Esophagus squamous epithelium (tissue), 4 donors: Measurements from ENCODE around the gene RNF215.
A peak's percentile ranks its signal among the peaks of the same experiment; 100 is the strongest.

Source experiments
- POLR2A ChIP-seq, 4 donors: fragments of 450-650 bp; IDR thresholded peaks; one replicate each; pipeline ENCODE4 v1.6.1; 2017; ENCODE audit warnings: antibody characterized with exemption in 4 of 4, mild to moderate bottlenecking in 4 of 4, moderate library complexity in 3 of 4
- TF ChIP-seq, protein P1 (sequence below), 6 experiments: fragments of 450-650 bp in 4 of 6; fragments of 200-600 bp in 2 of 6; sonication (generic) in 2 of 6; IDR thresholded peaks; one replicate each; pipeline ENCODE4 v1.5.1; 2016 to 2019; ENCODE audit warnings: antibody characterized with exemption in 6 of 6, mild to moderate bottlenecking in 4 of 6, moderate library complexity in 4 of 6

DNA sequence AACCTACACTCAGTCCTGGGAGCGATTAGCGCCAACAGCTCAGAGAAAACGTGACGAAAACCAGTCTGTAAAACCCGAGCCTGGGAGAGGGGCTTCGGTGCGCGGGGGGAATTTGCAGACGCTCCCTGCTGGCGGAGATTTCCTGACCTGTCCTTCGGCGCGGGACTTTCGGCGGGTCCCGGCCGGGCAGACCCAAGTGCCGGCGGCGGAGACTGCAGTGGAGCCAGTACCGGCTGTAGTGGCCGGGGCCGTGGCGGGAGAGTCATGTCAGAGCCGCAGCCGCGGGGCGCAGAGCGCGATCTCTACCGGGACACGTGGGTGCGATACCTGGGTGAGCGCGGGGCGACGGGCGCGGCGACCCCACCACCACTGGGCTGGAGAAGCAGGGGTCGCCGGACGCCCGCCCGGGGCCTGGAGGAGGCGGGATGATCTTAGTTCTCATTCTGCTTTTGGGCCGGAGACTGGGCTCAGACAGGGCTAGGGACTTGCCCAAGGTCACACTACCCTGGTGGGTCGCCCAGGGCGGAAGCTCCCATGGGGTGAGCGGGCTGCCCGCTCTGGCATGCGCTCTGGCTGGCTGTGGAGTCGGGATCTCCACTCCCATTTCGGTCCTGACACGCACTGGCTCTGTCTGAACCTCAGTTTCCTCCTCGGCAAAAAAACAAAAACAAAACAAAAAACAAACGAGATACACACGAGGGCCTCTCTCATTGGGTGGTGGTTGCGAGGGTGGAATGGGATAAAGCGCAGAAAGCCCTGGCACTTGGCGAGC, 38.6 kb upstream of the RNF215 start, which contains the start of gene MTFP1:
- TF ChIP-seq, protein P1, sequence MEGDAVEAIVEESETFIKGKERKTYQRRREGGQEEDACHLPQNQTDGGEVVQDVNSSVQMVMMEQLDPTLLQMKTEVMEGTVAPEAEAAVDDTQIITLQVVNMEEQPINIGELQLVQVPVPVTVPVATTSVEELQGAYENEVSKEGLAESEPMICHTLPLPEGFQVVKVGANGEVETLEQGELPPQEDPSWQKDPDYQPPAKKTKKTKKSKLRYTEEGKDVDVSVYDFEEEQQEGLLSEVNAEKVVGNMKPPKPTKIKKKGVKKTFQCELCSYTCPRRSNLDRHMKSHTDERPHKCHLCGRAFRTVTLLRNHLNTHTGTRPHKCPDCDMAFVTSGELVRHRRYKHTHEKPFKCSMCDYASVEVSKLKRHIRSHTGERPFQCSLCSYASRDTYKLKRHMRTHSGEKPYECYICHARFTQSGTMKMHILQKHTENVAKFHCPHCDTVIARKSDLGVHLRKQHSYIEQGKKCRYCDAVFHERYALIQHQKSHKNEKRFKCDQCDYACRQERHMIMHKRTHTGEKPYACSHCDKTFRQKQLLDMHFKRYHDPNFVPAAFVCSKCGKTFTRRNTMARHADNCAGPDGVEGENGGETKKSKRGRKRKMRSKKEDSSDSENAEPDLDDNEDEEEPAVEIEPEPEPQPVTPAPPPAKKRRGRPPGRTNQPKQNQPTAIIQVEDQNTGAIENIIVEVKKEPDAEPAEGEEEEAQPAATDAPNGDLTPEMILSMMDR (IDR thresholded peaks at IDR 0.05): no peak
- TF ChIP-seq POLR2A (IDR thresholded peaks at IDR 0.05): peak in 1 of 4 donors; percentile 29
